Type B pancreatic cell (in vitro differentiated cells): Measurements from ENCODE around the gene TEX19. TPM values are rescaled to one million over a fixed set of nuclear protein-coding genes. Genes with fewer than 3 reads are reported as not detected.
A peak's percentile ranks its signal among the peaks of the same experiment; 100 is the strongest.

Experiments used
- DNase-seq: peaks from one replicate; pipeline ENCODE4 v3.0.0; 2021; ENCODE audit warnings: mixed read lengths; ENCODE audit not compliant: unreplicated experiment; ENCODE audit errors: extremely low spot score
- H3K27ac Mint-ChIP-seq: 2 replicates; pipeline ENCODE4 v1.8.0; 2021; ENCODE audit warnings: mild to moderate bottlenecking, mixed read lengths
- H3K27me3 Mint-ChIP-seq: 2 replicates; pipeline ENCODE4 v1.8.0; 2021; ENCODE audit warnings: mixed read lengths
- H3K36me3 Mint-ChIP-seq: 2 replicates; pipeline ENCODE4 v1.8.0; 2021; ENCODE audit warnings: mixed read lengths
- H3K4me1 Mint-ChIP-seq: one replicate; pipeline ENCODE4 v1.8.0; 2021; ENCODE audit warnings: mixed read lengths; ENCODE audit not compliant: unreplicated experiment
- H3K4me3 Mint-ChIP-seq: 2 replicates; pipeline ENCODE4 v1.8.0; 2021; ENCODE audit warnings: mild to moderate bottlenecking, mixed read lengths
- H3K9me3 Mint-ChIP-seq: 2 replicates; pipeline ENCODE4 v1.8.0; 2021; ENCODE audit warnings: mixed read lengths
- CTCF ChIP-seq: fragments of 200-600 bp; sonication (generic); conservative IDR thresholded peaks from 2 replicates; pipeline ENCODE4 v1.5.0; 2021; ENCODE audit warnings: antibody characterized with exemption, mild to moderate bottlenecking
- total RNA-seq: library from RNA; stranded (reverse); gene quantifications from 2 replicates; pipeline ENCODE4 v1.2.1, GENCODE V29; 2021; ENCODE audit warnings: low replicate concordance

The TEX19 gene
- total RNA-seq, 1 donor from 2014 or later: 0.14 TPM

- Mint-ChIP-seq H3K4me1 (peaks cover 25% of the 10 kb centered on the region), H3K9me3 (no peaks in the 10 kb centered on the region), H3K27me3 (peaks cover 3% of the 10 kb centered on the region), H3K36me3 (no peaks in the 10 kb centered on the region), H3K4me3 (peak overlapping the region; percentile 74), H3K27ac (peak overlapping the region; percentile 42)
- no peak for DNase-seq
- no peak for TF ChIP-seq CTCF
These were observed 9.8 kb upstream of the TEX19 start for GRCh38 chr17:82349287-82349701.

- peaks cover 19% of the 10 kb centered on the region for H3K4me1 Mint-ChIP-seq
- peaks cover 3% of the 10 kb centered on the region for H3K27me3 Mint-ChIP-seq
- no peak overlapping the region for H3K4me3 Mint-ChIP-seq
- no peaks in the 10 kb centered on the region for H3K36me3 Mint-ChIP-seq
- no peak for DNase-seq
- H3K27ac Mint-ChIP-seq: no peak overlapping the region
- TF ChIP-seq CTCF: no peak
- H3K9me3 Mint-ChIP-seq: no peaks in the 10 kb centered on the region
These were observed 8.6 kb upstream of the TEX19 start for GRCh38 chr17:82350182-82351030.

GRCh38 chr17:82351254-82351712, 7.8 kb upstream of the TEX19 start:
- H3K36me3 Mint-ChIP-seq: no peaks in the 10 kb centered on the region
- no peak for TF ChIP-seq CTCF
- DNase-seq: no peak
- no peak overlapping the region for H3K4me3 Mint-ChIP-seq
- peaks cover 3% of the 10 kb centered on the region for H3K27me3 Mint-ChIP-seq
- H3K27ac Mint-ChIP-seq: no peak overlapping the region
- no peaks in the 10 kb centered on the region for H3K9me3 Mint-ChIP-seq
- peaks cover 18% of the 10 kb centered on the region for H3K4me1 Mint-ChIP-seq

GRCh38 chr17:82351713-82352488, 7.1 kb upstream of the TEX19 start:
- Mint-ChIP-seq H3K4me1 (peaks cover 14% of the 10 kb centered on the region), H3K4me3 (no peak overlapping the region), H3K9me3 (no peaks in the 10 kb centered on the region), H3K36me3 (no peaks in the 10 kb centered on the region), H3K27me3 (peaks cover 3% of the 10 kb centered on the region), H3K27ac (no peak overlapping the region)
- peak; percentile 89 for DNase-seq
- TF ChIP-seq CTCF: peak; percentile 98

- Mint-ChIP-seq H3K4me3 (no peak overlapping the region), H3K27me3 (peaks cover 5% of the 10 kb centered on the region), H3K9me3 (no peaks in the 10 kb centered on the region), H3K27ac (no peak overlapping the region), H3K36me3 (no peaks in the 10 kb centered on the region), H3K4me1 (peaks cover 17% of the 10 kb centered on the region)
- TF ChIP-seq CTCF: no peak
- DNase-seq: no peak
These were observed 5.6 kb upstream of the TEX19 start for GRCh38 chr17:82353484-82353883.
